Stimulated activated CD8-positive, alpha-beta memory T cell treated with anti-CD3 and anti-CD28 coated beads, Interleukin-2, amount 100 ng/mL, for 48 hours (primary cell): ENCODE measurements around the gene CROCC.
A peak's percentile ranks its signal among the peaks of the same experiment; 100 is the strongest.

ENCODE experiments used
- DNase-seq, 2 donors: peaks; one replicate each; pipeline ENCODE4 v3.0.0-alpha.2; 2020; ENCODE audit warnings: low read depth in 2 of 2

Gene CROCC

GRCh38 chr1:17011439-17012307 is 89.9 kb downstream of the CROCC start, which contains the start of gene ATP13A2:
ATP13A2 (minus strand) TSS chr1:17011928; CDS start chr1:17011738, 190 bp downstream.
- peak; percentile 70 to 85 for DNase-seq

- DNase-seq: no peak
Observed at GRCh38 chr1:17012775-17013490, 91.2 kb downstream of the CROCC start.

GRCh38 chr1:17013491-17014320 is 92.0 kb downstream of the CROCC start:
- DNase-seq: no peak

GRCh38 chr1:17014671-17015567 is 93.2 kb downstream of the CROCC start:
- DNase-seq: no peak

- DNase-seq: no peak
Observed at GRCh38 chr1:17016317-17016661, 94.6 kb downstream of the CROCC start.

- no peak for DNase-seq
Observed at GRCh38 chr1:17017435-17017834, 95.7 kb downstream of the CROCC start.

GRCh38 chr1:17018849-17019248 is 97.1 kb downstream of the CROCC start:
- no peak for DNase-seq

- no peak for DNase-seq
Observed at GRCh38 chr1:17020502-17020901, 98.8 kb downstream of the CROCC start.

- DNase-seq: no peak
Observed at GRCh38 chr1:17021896-17022295, 100.2 kb downstream of the CROCC start.
